Kidney epithelial cell (primary cell): ENCODE results near the gene SLC35G3. TPM values are rescaled to one million over a fixed set of nuclear protein-coding genes. Genes with fewer than 3 reads are reported as not detected.

Experiments used
- DNase-seq: peaks from one replicate; pipeline ENCODE4 v3.0.0-alpha.2; 2010; ENCODE audit warnings: low read depth
- H3K27me3 ChIP-seq: 2 replicates; pipeline ENCODE4 v1.6.0; 2011; ENCODE audit warnings: low read length; ENCODE audit not compliant: control insufficient read depth, insufficient read depth
- H3K36me3 ChIP-seq: 2 replicates; pipeline ENCODE4 v1.5.1; 2011; ENCODE audit warnings: low read length; ENCODE audit not compliant: control insufficient read depth, insufficient read depth
- H3K4me3 ChIP-seq: 2 replicates; pipeline ENCODE4 v1.5.1; 2011; ENCODE audit warnings: low read depth, mild to moderate bottlenecking, control low read depth, low read length
- CTCF ChIP-seq: IDR thresholded peaks from 2 replicates; pipeline ENCODE4 v1.5.1; 2011; ENCODE audit warnings: mild to moderate bottlenecking, moderate library complexity, low read length, control low read depth, inconsistent platforms; ENCODE audit not compliant: insufficient read depth, poor library complexity, severe bottlenecking
- total RNA-seq: library from RNA; depleted of rRNA; stranded (reverse); fragments of >200 nt; gene quantifications from 2 replicates; pipeline ENCODE4 v1.2.3, GENCODE V29; 2015

Gene SLC35G3
- total RNA-seq, 1 donor from 2014 or later = not detected

DNA sequence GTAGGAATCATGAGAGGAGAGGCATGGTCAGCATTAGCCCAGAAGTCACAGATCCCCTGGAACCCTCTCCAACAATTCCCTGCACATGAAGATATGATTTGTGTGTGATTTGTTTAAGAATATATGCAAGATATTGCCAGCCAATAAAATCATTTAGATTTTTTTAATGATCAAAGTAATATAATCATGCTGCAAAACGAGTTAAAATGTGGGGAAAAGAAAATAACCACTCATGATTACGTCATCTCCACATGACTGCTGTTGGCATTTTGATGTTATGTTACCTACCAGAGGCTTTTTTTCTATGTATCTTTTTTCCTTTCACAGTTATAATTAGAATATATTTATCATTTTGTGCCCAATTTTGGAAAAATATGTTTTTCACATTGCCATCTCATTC is 22.4 kb downstream of the SLC35G3 start:
- Histone ChIP-seq H3K27me3 (peaks cover 3% of the 10 kb centered on the region), H3K36me3 (no peaks in the 10 kb centered on the region), H3K4me3 (no peak overlapping the region)
- no peak for TF ChIP-seq CTCF
- no peak for DNase-seq

DNA sequence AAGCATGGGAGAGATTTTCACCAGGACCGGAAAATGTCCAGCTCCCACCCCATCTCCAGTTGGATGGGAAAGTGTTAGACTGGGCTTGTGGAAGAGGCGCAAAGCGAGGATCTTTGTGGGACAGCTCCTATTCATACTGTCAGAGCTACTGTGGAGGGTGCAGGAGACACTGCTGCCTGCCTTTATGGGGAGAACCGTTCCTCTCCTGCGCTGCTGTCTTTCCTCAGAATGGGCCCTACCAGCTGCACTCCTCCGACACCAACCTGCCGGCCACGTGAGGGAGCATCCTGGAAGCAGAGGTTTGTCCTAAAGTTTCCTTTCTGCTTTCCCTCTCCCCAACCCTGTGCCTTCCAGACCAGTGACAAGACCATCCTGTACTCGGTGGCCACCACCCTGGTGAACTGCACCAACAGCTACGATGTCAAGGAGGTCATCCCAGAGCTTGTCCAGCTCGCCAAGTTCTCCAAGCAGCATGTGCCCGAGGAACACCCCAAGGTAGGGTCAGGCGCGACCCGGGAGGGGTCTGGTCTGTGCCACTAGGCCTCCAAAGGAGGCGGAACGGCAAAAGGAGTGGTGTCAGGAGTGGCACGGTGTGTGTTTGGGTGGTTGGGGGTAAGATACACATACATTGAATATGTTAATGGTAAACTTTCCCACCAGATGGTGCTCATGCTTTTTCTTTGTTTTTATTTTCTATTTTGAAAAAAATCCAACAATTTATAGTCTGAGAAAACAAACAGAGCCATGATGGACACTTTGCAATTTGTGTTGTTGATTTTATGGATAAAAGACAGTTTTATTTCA is 23.0 kb downstream of the SLC35G3 start:
- Histone ChIP-seq H3K36me3 (no peaks in the 10 kb centered on the region), H3K4me3 (no peak overlapping the region), H3K27me3 (peaks cover 3% of the 10 kb centered on the region)
- no peak for DNase-seq
- TF ChIP-seq CTCF = no peak

- no peaks in the 10 kb centered on the region for H3K36me3 ChIP-seq
- no peak for DNase-seq
- no peak for TF ChIP-seq CTCF
- H3K27me3 ChIP-seq = no peaks in the 10 kb centered on the region
- no peak overlapping the region for H3K4me3 ChIP-seq
These were observed 24.3 kb downstream of the SLC35G3 start for GRCh38 chr17:35169835-35170363.

DNA sequence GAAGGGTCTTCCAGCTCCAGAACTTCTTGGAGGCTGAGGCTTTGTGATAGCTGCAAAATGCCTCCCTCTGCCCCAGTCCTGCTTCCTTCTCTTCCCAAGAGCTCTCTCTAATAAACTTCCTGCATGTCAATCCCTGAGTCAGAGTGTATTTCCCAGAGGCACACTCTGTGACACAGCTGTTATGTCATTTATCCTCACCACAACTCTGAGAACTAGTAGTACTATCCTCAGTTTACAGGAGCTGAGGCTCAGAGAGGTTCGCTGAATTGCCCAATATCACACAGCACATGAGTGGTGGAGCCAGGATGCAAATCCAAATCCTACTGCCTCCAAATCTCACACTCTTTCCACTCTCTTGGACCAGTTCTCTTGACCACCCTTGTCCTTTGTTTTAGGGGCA is 26.5 kb downstream of the SLC35G3 start:
- Histone ChIP-seq H3K4me3 (no peak overlapping the region), H3K36me3 (no peaks in the 10 kb centered on the region), H3K27me3 (no peaks in the 10 kb centered on the region)
- TF ChIP-seq CTCF = no peak
- DNase-seq = no peak

DNA sequence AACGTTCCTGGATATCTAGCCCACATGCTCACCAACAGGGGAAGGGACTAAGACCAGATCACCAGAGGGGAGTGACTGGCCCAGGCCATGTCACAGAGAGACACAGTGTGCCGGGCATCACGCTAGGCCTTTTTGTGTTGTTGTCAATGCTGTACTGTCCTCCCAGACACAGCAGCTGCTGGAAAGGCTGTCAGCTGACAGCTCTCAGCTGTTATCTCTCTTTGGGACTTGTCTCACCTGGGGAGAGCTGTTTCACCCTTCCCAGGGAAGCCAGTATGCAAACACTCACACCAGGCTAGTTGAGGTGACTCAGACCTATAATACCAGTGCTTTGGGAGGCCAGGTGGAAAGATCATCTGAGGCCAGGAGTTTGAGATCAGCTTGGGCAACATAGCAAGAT is 27.1 kb downstream of the SLC35G3 start:
- no peak overlapping the region for H3K4me3 ChIP-seq
- no peak for DNase-seq
- H3K36me3 ChIP-seq = no peaks in the 10 kb centered on the region
- peaks cover 2% of the 10 kb centered on the region for H3K27me3 ChIP-seq
- TF ChIP-seq CTCF = no peak

- DNase-seq = no peak
- Histone ChIP-seq H3K36me3 (no peaks in the 10 kb centered on the region), H3K27me3 (peaks cover 3% of the 10 kb centered on the region), H3K4me3 (no peak overlapping the region)
- no peak for TF ChIP-seq CTCF
These were observed 27.7 kb downstream of the SLC35G3 start for GRCh38 chr17:35166526-35166925.
